Measurements from ENCODE around the gene NCF4. TPM values are rescaled to one million over a fixed set of nuclear protein-coding genes. Genes with fewer than 3 reads are reported as not detected.

Gene NCF4
- total RNA-seq, 4 donors from 2014 or later = 1.8 to 21.2 (median 6.3) TPM

- Histone ChIP-seq H3K27ac (no peak overlapping the region), H3K36me3 (no peaks in the 10 kb centered on the region), H3K9me3 (no peaks in the 10 kb centered on the region), H3K4me3 (no peak overlapping the region), H3K4me1 (no peaks in the 10 kb centered on the region), H3K27me3 (no peaks in the 10 kb centered on the region)
- intact Hi-C loops (cut with DNase I; ENCODE audit: low total_unique reads) = no loop called here
- TF ChIP-seq CTCF (IDR thresholded peaks at IDR 0.05) (no peak), POLR2A (IDR thresholded peaks at IDR 0.05) (no peak)
- DNase-seq = no peak
Measured at GRCh38 chr22:36893262-36893661, 32.5 kb downstream of the NCF4 start.

- Histone ChIP-seq H3K4me1 (no peaks in the 10 kb centered on the region), H3K9me3 (no peaks in the 10 kb centered on the region), H3K27ac (no peak overlapping the region), H3K4me3 (no peak overlapping the region), H3K27me3 (no peaks in the 10 kb centered on the region), H3K36me3 (no peaks in the 10 kb centered on the region)
- no peak for DNase-seq
- TF ChIP-seq CTCF (IDR thresholded peaks at IDR 0.05) = no peak
- no peak for TF ChIP-seq POLR2A (IDR thresholded peaks at IDR 0.05)
- intact Hi-C loops (cut with DNase I; ENCODE audit: low total_unique reads) = no loop called here
Measured at GRCh38 chr22:36894266-36894665, 33.5 kb downstream of the NCF4 start.

- H3K27me3 ChIP-seq = no peaks in the 10 kb centered on the region
- DNase-seq = no peak
- H3K4me3 ChIP-seq = no peak overlapping the region
- H3K27ac ChIP-seq = no peak overlapping the region
- no peaks in the 10 kb centered on the region for H3K4me1 ChIP-seq
- H3K36me3 ChIP-seq = no peaks in the 10 kb centered on the region
- H3K9me3 ChIP-seq = no peaks in the 10 kb centered on the region
- no peak for TF ChIP-seq POLR2A (IDR thresholded peaks at IDR 0.05)
- TF ChIP-seq CTCF (IDR thresholded peaks at IDR 0.05) = no peak
- intact Hi-C loops (cut with DNase I; ENCODE audit: low total_unique reads) = no loop called here
Measured at GRCh38 chr22:36897611-36898010, 36.8 kb downstream of the NCF4 start.

- H3K4me1 ChIP-seq = no peaks in the 10 kb centered on the region
- H3K27ac ChIP-seq = no peak overlapping the region
- no peak overlapping the region for H3K4me3 ChIP-seq
- DNase-seq = no peak
- no peaks in the 10 kb centered on the region for H3K27me3 ChIP-seq
- H3K36me3 ChIP-seq = no peaks in the 10 kb centered on the region
- no peak for TF ChIP-seq POLR2A (IDR thresholded peaks at IDR 0.05)
- TF ChIP-seq CTCF (IDR thresholded peaks at IDR 0.05) = no peak
- H3K9me3 ChIP-seq = no peaks in the 10 kb centered on the region
- intact Hi-C loops (cut with DNase I; ENCODE audit: low total_unique reads) = no loop called here
Measured at GRCh38 chr22:36898690-36899089, 37.9 kb downstream of the NCF4 start.

- Histone ChIP-seq H3K36me3 (no peaks in the 10 kb centered on the region), H3K4me1 (no peaks in the 10 kb centered on the region), H3K27me3 (no peaks in the 10 kb centered on the region), H3K9me3 (no peaks in the 10 kb centered on the region), H3K4me3 (no peak overlapping the region), H3K27ac (no peak overlapping the region)
- intact Hi-C loops (cut with DNase I; ENCODE audit: low total_unique reads) = no loop called here
- no peak for DNase-seq
- TF ChIP-seq CTCF (IDR thresholded peaks at IDR 0.05) (no peak), POLR2A (IDR thresholded peaks at IDR 0.05) (no peak)
Measured at GRCh38 chr22:36899498-36899897, 38.7 kb downstream of the NCF4 start.

Measured in uterus (tissue), 4 donors.